CD4-positive, alpha-beta T cell treated with Interleukin-4 for 4 hours (primary cell): ENCODE results near the gene POU5F1.
A peak's percentile ranks its signal among the peaks of the same experiment; 100 is the strongest.
"Not testable (repeated sequence)": the region's sequence is repeated elsewhere in the genome, so short reads cannot be mapped to it uniquely, and the experiment has no call there.

ENCODE experiments used
- DNase-seq: peaks from one replicate; pipeline ENCODE4 v3.0.0-alpha.2; 2020

The POU5F1 gene

DNA sequence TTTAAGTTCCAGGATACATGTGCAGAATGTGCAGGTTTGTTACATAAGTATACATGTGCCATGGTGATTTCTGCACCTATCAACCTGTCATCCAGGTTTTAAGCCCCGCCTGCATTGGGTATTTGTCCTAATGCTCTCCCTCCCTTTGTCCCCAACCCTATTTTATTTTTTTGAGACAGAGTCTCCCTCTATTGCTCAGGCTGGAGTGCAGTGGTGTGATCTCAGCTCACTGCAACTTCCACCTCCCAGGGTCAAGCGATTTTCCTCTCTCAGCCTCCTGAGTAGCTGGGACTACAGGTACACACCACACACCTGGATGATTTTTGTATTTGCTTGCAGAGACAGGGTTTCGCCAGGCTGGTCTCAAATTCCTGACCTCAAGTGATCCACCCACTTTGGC, 18.7 kb upstream of the POU5F1 start:
- not testable (repeated sequence) for DNase-seq

DNA sequence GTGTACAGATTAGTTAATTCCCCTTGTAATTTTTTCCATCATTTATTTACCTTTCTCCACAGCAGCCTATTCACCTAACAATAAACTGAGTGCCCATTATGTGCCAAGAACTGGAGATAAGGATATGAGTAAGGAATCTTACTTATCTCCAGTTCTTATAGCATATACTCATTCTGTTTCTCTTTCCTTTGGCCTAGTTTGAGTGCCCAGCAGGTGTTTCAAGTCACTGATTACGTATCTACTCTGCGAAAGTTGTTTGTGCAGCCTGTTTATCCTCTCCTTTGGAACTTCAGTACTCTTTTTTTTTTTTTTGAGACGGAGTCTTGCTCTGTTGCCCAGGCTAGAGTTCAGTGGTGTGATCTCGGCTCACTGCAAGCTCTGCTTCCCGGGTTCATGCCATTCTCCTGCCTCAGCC, 17.3 kb upstream of the POU5F1 start:
- no peak for DNase-seq

DNA sequence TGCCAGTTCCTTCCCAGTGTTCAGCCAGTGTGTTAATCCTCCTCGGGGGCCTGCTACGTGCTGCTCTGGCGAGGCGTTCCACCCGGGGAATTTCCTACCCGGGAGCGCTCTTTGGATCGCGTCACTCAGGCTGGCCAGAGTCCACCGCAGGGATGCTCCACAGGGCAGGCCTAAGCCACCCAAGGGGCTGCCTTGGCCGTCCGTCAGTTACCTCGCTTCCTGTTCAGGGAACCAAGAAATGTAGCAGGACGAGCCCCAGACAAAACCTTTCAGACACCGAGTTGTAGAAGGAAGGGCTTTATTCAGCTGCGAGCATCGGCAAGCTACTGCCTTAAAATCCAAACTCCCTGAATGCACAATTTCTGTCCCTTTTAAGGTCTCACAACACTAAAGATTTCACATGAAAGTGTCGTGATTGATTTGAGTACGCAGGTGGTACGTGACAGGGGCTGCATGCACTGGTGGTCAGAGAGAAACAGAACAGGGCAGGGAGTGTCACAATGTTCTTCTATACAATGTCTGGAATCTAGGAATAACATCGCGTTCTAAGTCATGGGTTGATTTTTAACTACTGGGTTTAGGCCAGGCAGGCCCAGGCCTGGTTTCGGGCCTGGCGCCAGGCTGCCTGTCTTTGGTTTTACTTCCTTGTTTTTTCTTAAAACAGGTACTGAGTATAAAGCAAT, 15.7 kb upstream of the POU5F1 start:
- no peak for DNase-seq

DNA sequence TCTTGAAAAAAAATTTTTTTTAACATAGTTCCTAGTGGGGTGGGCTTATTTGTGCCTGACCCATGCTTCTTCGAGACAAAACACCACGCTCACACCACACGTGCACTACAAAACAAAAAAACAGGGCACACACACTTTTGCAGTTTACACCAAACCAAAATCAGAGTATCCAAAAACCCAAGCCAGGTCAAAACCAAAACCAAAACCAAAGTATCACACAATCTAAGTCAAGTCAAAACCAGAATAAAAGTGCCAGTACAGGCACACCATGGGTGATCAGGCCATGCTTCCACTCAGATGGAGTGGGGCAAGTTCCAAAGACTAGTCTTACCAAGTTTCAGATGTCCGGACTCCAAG, 15.2 kb upstream of the POU5F1 start:
- not testable (repeated sequence) for DNase-seq

DNA sequence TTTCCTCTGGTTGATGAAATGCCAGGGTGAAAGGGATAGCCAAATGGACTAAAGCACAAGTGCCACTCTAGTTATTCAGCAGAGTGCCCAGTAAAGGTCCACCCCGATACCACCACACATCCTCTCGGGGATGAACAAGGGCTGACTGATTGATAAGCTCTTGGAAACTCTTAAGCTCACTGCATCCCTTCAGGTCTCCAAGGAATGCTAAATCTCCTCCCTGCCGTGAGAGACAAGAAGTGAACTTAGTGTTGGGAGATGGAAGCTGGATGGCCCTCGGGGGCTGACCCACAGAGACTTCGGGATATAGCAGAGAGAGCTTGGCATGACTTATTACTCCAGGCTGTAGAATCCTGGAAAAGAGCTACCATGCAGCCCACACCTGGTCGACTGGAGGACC, 13.4 kb upstream of the POU5F1 start:
- DNase-seq = not testable (repeated sequence)

DNA sequence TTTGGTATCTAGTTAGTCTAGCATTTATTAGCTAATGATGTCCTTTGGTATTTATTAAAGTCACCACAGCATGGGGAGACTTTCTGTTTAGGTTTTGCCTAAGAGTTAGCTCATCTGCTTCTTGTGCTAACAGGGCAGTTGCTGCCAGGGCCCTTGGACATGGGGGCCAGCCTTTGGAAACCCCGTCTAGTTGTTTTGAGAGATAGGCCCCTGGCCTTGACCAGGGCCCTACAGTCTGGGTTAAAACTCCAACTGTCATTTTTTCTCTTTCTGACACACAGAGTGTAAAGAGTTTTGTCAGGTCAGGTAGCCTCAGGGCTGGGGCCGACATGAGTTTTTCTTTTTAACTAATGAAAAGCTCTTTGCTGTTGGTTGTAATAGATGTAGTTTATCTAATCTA, 12.8 kb upstream of the POU5F1 start:
- DNase-seq = not testable (repeated sequence)

DNA sequence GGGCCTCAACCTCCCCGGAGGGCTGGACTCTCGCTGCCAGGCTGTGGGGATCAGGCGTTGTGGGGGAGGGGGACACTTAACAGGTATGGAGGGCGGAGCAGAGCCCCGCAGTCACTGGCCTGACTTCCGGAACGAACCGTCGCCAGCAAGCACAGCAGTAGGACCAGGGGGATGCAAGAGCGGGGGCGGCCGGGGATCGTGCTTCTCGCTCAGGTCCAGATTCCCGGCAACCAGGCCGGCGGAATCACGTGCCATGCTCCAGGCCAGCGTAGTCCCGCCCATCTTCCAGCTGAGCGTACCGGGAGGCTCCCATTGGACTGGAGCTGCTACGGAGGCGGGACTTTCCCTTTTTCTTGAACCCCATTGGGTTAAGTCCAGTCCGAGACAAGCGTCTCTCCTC, 10.0 kb upstream of the POU5F1 start:
- DNase-seq = peak; percentile 71

DNA sequence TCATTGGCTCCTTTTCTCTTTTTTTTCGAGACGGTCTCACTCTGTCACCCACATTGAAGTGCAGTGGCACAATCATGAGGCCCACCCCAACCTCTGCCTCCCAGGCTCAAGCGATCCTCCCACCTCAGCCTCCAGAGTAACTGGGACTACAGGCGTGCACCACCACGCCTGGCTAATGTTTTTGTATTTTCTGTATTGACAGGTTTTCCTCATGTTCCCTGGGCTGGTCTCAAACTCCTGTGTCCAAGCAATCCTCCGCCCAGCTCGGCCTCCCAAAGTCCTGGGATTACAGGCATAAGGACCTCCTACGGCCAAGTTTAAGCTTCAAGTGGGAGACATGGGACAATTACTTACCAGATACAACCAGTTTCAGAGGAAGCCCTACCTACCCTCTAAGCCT, 9.4 kb upstream of the POU5F1 start:
- DNase-seq = no peak

DNA sequence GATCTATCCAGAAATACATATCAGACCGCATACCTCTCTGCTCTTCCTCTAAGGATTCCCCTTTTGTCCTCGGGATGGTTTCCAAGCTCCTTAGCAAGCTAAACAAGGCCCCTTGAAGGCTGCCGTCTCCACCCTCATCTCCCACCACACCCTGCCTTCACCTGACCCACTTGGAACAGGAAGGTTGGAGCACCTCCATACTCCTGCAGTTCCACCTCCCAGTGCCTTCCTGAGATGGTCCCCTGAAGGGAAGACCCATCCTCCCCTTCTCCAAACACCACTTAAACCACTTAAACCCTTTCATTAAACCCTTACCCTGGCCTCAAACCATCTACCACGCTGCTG, 8.5 kb upstream of the POU5F1 start:
- DNase-seq = no peak

DNA sequence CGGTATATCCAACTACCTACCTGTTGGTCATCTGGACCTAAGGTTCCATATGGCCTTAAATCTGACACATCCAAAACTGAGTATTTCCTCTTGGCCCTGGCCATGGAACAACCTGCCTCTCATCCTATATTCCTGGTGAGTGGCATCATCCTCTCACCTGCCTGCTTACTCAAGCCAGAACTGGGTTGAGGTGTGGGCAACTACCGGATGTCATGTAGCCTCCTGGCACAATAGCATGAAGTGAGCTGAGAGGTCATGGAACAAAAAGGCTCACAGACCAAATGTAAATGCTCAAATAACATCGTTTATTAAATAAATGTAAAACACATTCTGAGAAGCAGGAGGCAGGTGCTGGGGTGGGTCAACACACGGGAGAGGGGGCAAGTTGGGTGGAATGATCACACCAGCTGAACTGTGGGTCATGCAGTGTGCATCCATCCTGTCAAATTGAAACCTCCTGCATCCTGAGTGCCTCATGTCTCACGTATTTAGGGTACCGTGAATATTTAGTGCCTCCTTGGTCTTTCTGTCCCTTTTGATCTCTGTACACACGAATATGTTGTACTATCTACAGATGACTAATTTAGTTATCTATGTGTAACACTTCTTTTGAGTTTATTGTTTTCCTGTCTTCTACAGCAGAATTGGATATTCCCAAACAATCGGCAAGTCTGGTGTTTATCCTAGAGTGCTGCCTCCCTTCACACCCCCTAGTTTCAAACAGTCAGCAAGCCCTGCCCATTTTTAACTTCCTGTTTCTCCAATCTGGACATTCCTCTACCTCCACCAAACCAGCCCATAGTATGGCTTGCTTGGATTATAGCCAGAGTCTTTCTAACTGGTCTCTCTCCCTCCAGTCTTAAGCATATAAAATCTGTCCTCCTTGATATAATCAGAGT, 7.9 kb upstream of the POU5F1 start:
- no peak for DNase-seq

DNA sequence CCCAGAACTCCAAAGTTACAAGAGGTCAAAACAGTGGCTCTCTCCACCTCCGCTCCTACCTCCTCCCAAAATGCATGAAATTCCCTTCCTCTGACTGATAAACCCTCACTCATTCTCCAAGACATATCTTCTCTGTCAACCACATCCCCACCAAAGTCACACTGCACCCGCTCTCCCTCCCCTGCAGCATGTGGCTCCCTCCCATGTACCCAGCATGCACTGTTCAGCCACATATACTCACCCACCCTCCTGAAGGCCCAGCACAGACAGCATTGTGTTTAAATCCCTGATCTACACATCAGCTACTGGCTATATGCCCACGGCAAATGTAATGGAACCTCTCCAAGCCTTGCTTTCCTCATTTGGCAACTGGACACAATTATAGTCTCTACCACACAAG, 5.5 kb upstream of the POU5F1 start:
- no peak for DNase-seq

DNA sequence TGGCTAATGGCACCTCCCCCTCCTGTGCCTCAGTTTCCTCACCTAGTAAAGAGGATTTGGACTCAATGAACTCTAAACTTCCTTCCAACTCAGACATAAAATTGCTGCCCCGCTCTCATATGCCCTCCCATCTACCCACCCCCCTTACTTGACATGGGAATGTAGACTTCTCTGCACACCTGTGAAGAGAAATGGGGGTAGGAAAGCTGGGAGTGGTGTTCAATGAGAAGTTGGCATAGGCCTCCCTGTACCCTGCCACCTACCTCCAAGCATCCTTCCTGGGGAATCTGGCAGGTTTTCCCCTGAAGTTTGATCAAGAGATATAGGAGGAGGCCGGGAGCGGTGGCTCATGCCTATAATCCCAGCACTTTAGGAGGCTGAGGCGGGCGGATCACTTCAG, 3.9 kb upstream of the POU5F1 start:
- no peak for DNase-seq

DNA sequence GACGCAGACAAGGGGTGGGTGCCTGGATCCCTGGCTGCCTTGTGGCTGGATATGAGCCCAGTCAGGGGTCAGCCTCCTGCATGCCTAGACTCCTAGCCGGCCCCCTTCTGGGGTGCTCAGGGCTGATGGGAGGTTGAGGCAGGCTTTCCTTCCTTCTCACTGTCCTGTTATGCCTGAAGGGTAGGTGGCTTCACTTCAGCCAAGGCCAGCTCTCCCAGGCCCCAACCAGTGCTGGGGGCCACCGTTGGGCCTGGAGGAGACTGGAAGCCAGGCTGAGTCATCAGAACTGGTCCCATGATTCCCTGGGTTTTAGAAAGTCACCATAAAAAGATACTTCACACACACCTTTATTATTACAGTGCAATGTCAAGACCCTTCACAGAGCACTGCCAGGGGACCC, 2.9 kb upstream of the POU5F1 start:
- DNase-seq = no peak

DNA sequence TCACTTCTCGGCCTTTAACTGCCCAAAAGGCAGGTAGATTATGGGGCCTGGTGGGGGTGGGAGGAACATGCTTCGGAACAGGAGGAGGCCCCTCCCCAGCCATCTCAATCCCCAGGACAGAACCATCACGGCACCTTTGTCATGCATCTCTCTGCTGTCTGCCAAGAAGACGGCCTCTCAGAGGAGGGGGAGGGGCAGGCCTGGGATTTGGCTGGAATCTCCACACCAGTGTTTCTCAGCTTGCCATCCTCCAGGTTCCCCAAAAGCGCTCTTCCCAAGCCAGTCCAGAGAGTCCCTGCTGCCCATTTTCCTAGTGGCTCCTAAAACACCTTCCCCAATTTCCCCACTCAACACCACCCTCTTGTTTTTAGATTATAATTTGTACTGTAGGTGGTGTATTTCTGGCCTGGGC, 2.5 kb upstream of the POU5F1 start:
- DNase-seq = no peak

DNA sequence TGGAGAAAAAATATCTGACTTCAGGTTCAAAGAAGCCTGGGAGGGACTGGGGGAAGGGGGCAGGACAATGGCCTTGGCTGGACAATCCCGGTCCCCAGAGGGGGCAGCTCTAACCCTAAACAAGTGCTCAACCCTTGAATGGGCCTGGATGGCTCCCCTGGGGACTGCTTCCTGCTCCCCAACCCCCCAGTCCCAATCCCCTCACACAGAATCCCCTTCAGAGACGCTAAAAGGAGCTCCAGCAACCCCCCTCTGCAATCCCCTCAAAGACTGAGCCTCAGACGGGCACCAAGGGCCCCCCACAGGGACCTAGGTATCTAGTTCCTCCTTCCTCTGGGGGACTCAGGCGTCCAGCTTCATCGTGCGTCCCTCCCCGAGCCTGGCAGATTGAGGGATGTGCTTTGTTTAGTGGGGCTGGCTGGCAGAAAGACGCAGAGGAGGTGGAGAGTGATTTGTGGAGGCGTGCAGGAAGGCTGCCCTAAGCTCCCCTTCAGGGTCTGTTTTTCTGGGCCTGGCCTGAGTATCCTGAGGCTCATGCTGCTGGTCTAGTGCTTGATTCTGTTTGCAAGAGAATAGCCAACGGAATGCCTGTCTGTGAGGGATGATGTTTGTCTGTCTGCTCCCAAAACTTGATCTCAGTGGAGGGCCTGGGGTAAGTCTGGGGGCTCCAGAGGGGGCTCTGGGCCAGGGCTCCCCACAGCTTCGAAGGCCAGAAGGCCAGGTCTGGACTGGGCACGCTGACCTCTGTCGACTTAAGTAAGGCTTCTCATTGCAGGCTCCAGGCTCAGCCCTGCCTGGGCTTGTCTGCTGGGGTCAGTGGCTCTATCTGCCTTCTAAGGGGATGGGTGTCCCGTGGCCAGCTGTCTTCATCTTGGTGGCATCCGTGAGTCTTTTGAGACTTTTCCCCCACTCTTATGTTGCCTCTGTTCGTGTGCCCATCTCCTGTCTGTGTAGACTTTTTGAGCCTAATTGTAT, 1.7 kb upstream of the POU5F1 start:
- no peak for DNase-seq

DNA sequence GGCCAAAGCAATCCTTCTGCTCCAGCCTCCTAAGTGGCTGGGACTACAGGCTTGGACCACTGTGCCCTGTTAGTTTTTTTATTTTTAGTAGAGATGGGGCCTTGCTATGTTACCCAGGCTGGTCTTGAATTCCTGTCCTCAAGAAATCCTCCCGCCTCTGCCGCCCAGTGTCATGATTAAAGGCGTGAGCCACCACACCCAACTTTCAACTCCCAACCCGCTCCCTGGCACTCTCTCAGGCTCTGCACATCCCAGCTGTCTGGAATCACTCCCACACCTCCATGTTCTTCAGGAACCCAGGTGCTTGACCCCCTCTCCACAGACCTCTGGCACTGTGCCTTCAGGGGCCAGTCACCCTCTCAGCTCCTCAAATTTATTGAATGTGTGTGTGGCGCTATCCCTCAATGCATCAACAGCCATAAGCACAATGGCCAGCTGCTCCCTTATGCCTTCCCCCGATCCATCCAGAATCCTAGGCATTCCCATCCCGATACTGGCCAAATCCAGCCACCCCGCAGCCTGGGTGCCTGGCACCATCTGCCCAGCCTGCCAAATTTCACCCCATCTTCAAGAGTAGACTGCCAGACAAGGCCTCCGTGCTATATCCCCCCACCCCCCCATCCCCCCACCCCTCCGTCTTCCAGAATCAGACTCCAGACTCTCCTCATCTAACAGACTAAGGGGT, 647 bp upstream of the POU5F1 start:
- no peak for DNase-seq

DNA sequence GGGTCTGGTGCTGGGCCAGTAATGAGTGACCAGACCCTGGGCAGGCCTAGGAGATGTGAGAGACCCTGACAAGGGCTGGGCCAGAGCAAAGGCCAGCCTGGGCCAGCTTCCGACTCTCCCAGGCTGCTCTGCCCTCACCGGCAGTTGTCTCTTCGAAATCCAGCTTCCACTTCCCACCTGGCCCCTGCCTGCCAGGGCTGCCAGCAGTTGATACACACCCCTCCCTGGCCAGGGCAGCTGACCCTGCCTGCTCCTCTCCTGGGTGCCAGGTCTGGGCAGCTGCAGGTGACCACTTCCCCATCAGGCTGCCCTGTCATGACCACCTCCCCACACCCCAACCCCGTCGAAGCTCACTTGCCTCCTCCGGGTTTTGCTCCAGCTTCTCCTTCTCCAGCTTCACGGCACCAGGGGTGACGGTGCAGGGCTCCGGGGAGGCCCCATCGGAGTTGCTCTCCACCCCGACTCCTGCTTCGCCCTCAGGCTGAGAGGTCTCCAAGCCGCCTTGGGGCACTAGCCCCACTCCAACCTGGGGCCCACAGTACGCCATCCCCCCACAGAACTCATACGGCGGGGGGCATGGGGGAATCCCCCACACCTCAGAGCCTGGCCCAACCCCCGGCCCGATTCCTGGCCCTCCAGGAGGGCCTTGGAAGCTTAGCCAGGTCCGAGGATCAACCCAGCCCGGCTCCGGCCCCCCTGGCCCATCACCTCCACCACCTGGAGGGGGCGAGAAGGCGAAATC, 453 bp downstream of the POU5F1 start:
- DNase-seq = not testable (repeated sequence)

DNA sequence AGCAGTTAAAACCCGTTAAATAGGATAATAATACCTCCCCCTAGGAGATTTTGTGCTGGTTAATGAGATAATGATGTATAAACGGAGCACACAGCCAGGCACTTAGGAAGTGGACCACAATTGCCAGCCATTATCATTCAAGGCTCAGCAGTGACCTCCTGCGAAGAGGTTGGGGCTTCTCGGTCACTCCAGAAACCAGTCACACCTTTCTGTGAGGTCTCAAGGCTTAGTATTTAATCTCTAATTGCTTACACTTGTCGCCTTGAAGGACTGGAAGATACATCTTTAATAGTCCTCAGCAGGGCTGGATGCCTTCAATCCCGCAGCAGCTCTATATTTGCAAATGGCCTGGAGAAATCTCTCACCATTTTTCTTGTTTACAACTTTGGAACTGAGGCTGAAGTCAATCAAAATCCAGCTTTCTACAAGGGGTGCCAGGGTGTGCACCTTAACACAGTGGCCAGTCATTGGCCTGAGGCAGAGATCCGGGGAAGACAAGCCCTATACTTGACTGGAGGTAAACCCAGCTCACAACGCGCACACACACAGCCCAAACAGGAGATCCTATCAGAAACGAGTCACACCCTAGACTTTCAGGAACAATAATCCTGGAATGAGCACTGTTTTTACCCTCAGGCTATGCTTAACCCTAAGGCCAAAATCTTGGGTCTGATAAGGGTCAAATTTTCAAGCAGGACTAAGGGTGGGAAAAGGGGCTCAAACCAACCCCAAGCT, 1.2 kb downstream of the POU5F1 start:
- no peak for DNase-seq

DNA sequence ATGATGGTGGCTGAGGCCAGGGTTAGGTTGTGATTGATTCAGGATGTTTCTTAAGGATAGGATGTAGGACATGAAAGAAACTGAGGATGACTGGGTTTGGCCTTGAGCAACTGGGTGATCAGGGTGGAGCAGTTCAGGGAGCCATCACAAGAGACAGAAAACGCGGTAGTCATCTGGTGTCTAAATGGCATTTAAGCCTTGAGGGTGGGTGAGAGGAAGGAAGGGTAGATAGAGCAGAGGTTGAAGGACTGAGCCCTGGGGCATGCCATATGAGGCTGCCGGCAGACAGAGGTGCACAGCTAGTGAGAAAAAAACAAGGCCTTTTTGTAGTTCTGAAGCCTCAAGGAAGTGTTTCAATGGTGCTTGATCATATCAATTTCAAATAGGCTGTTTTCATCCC, 1.9 kb downstream of the POU5F1 start:
- DNase-seq = no peak

DNA sequence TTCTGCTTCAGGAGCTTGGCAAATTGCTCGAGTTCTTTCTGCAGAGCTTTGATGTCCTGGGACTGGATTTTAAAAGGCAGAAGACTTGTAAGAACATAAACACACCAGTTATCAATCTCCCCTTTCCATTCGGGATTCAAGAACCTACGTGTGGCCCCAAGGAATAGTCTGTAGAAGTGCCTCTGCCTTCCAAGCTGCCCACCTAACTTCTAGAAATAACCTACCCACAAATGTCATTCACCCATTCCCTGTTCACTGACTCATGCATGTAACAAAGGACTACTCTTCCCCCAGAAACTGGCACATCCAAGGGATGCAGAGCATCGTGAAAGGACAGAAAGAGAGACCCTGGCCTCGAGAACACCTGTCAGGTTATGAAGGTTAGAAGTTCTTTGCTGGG, 4.5 kb downstream of the POU5F1 start:
- no peak for DNase-seq
